Measurements from ENCODE around the gene APP.

GRCh38 chr21:26097475-26097874 is 73.1 kb downstream of the APP start:
- TF ChIP-seq CTCF (IDR thresholded peaks at IDR 0.05) (no peak), POLR2AphosphoS5 (IDR thresholded peaks at IDR 0.05) (no peak)
